8988T (cell line): Measurements from ENCODE around the gene GOLGA6L10.
"Not testable (repeated sequence)": the region's sequence is repeated elsewhere in the genome, so short reads cannot be mapped to it uniquely, and the experiment has no call there.

Source experiments
- DNase-seq: peaks from one replicate; pipeline ENCODE4 v3.0.0; 2011

Gene GOLGA6L10

DNA sequence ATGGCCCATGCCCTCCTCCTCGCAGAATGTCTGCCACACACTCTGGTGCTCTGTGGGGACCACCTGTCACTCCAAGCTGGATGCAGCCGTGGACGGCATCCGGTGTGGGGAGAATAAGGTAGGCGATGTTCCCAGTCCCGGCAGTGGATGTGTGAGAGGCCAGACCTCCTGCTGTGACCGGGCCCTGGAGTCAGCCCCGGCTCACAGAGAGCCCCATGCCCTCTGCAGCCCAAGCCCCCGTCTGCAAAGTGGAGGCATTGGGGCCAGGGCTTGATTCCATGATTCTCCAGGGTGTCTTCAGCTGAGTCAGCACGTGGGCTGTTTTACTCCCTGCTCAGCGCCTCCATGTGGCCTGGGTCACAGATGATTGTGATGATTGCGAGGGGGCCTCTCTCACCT is 32.2 kb downstream of the GOLGA6L10 start:
- DNase-seq: no peak

- DNase-seq: not testable (repeated sequence)
Observed at GRCh38 chr15:82316247-82317090, 32.8 kb downstream of the GOLGA6L10 start.

GRCh38 chr15:82315519-82316246 is 33.6 kb downstream of the GOLGA6L10 start:
- no peak for DNase-seq

- no peak for DNase-seq
Observed at GRCh38 chr15:82314769-82315518, 34.3 kb downstream of the GOLGA6L10 start.

DNA sequence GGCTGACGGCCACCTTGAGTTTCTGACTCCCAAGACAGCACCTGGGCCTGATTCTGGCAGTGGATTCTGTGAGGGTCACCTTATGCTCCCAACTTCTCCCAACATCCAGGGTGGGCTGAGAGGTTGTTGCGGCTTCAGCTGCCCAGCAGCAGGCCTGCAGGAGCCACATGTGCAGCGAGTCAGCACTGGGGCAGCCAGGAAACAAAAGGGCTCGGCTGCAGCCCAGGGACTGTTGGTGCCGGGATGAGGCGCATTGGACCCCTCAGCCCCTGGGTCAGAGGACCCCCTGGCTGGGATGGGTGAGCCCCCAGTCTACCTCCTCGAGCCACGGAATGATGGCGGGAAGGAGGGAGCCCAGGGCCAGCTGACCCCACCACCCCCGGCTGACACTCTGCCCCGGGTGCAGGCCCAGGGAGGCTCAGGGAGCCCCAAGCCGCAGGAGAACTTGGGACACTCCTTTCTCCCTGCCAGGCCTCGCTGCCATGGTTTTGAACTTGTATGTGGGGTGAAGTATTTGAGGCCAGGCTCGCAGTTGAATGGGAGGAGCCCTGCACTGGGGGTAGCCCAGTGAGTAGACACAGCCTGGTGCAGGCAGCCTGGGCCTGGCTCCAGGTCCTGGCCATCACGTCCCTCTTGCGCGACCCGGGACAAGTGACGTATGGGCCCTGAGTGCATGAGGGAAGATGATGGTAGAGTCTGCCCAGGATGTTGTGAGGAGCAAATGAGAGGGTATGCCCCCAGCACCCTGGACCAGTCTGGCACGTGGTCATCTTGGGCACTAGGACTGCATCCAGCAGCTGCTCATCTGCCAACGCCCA is 35.1 kb downstream of the GOLGA6L10 start:
- not testable (repeated sequence) for DNase-seq

- no peak for DNase-seq
Observed at GRCh38 chr15:82313446-82313845, 35.8 kb downstream of the GOLGA6L10 start.

DNA sequence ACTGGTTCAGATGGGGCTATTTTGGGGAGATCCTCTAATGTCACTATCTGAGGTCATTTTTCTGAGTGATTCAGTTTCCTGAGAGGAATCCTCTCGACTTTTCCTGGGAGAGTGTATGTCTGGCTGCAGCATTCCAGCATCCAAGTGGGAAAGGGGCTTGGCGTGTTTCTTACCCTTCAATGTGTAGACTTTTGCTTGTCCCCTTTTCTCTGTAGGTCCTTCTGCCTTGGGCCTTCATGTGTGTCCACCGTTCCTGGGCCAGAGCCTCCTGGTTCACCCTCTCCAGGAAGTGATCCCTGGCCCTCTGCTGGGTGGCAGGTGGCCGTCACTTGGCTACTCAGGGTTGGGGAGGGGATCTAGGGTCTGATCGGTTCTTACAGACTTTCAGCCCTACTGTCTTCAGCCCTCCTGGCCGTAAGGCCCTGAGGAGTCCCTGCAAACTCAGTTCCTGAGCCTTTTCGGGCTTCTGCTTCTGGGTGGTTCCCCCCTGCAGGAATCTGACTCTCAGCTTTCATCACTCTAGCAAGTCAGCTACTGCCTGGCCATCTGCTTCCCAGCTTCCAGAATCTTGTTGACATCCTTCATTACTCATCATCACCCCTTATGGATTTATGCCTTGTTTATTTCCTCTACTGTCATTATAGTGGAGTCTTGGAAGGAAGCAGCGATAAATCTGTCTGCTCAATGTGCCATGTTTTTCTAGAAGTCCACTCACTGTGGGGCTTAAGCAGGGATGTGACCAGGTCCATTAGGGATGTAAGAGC is 36.5 kb downstream of the GOLGA6L10 start:
- DNase-seq: no peak

DNA sequence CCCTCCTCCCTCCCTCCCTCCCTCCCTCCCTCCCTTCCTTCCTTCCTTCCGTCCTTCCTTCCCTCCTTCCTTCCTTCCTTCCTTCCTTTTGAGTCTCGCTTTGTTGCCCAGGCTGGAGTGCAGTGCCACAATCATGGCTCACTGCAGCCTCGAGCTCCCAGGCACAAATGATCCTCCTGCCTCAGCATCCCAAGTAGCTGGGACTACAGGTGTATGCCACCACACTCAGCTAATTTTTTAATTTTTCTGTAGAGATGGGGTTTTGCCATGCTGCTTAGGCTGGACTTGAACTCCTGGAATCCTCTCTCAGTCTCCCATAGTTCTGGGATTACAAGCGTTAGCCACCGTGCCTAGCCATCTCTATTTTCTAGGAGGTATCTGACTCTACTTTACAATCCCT is 38.0 kb downstream of the GOLGA6L10 start:
- DNase-seq: not testable (repeated sequence)

DNA sequence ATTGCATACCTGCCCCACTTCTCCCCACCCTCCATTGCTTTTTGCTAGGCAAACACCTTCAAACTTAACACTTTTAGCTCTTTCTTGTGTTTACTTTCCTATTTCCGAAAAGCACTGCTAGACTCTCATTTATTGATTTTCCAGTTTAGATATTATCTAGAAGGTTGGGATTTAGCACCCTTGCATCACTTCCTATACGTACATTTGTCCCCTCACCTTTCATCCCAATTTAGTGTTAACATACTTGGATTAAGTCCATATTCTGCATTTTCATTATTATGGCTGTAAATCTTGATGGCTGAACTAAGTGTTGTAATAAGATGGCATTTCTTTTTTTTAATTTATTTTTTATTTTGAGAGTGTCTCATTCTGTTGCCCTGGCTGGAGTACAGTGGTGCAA is 39.5 kb downstream of the GOLGA6L10 start:
- DNase-seq: no peak

GRCh38 chr15:82307714-82308081 is 41.6 kb downstream of the GOLGA6L10 start:
- DNase-seq: no peak

GRCh38 chr15:82306791-82307713 is 42.2 kb downstream of the GOLGA6L10 start:
- no peak for DNase-seq

- DNase-seq: no peak
Observed at GRCh38 chr15:82305621-82306048, 43.6 kb downstream of the GOLGA6L10 start.

- DNase-seq: no peak
Observed at GRCh38 chr15:82304778-82305090, 44.5 kb downstream of the GOLGA6L10 start.

DNA sequence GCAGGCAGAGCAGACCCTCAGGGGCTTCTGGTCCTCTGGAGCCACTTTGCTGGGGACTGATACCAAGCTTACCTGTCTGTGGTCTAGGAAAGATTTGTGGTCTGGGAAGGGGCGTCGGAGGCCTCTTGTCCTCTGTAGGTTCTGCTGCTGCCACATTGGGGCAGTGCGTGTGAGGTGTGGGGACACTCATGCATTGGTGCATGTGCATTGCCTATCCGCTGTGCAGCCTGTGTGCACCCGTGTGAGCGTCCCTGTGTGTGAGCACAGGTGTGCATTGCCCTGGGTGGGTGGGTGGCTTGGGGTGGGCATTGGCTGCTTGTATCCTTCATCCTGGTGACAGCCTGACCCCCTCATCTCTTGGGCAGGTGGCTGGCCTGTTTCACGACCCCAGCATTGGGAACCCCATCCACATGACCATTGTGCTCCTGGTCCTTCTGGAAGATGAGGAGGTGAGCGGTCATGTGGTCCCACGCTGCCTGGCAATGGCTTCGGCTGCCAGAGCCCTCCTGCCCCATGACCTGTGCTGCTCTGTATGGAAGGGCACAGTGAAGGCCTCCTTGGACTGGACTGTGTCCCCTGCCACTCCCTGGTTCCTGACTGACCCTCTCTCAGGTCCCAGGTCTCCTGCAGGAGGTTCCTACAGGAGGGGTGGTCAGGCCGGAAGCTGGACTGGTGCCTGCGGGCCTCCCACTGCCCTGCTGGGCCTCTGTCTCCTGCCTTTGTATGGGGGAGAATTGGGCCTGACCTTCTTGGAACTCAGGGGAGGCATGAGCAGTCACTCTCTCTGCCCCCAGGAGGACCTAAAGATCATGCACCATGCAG is 45.1 kb downstream of the GOLGA6L10 start:
- DNase-seq: no peak

- no peak for DNase-seq
Observed at GRCh38 chr15:82301296-82302016, 47.8 kb downstream of the GOLGA6L10 start.

DNA sequence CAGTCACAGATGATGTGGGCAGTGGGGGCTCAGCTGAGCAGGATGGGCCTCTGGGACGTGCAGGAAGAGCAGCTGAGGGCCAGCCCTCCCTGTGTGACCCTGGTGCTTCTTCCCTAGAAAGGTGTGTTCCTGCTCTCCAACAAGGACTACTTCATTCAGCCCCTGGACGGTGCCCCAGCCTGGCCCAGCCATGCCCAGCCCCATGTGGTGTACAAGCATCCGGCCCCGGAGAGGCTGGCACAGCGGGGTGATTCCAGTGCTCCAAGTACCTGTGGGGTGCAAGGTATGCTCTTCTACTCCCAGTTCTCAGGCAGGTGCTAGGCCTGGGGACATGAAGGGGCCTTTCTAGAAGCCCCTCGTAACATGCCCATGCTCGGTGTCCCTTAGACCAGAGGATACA is 48.4 kb downstream of the GOLGA6L10 start:
- no peak for DNase-seq

GRCh38 chr15:82300326-82300725 is 48.9 kb downstream of the GOLGA6L10 start:
- not testable (repeated sequence) for DNase-seq

GRCh38 chr15:82299511-82299914 is 49.8 kb downstream of the GOLGA6L10 start:
- DNase-seq: not testable (repeated sequence)

DNA sequence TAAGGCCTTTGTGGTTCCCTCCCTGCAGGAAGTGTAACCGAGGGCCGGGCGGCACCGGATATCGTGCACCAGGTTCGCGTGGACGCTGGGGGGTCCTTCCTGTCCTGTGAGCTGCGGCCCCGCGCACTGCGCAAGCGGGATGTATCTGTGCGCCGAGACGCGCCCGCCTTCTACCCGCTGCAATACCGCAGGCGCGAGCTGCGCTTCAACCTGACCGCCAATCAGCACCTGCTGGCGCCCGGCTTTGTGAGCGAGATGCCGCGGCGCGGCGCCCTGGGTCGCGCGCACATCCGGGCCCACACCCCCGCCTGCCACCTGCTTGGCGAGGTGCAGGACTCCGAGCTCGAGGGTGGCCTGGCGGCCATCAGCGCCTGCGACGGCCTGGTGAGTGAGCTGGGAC is 50.8 kb downstream of the GOLGA6L10 start:
- no peak for DNase-seq
